Dendritic cell treated with granulocyte-macrophage colony-stimulating factor and Interleukin-4, amounts not matched to agents 40 ng/mL and 50 ng/mL, for 4 days (primary cell): ENCODE results near the gene FOXR1.
A peak's percentile ranks its signal among the peaks of the same experiment; 100 is the strongest.

Experiments
- H3K27ac Mint-ChIP-seq: one replicate; pipeline ENCODE4 v1.8.0; 2022; ENCODE audit warnings: mild to moderate bottlenecking, mixed read lengths
- H3K27me3 Mint-ChIP-seq: one replicate; pipeline ENCODE4 v1.8.0; 2022; ENCODE audit warnings: mild to moderate bottlenecking, mixed read lengths
- H3K36me3 Mint-ChIP-seq: one replicate; pipeline ENCODE4 v1.8.0; 2022; ENCODE audit warnings: low read depth, mixed read lengths
- H3K4me1 Mint-ChIP-seq: one replicate; pipeline ENCODE4 v1.8.0; 2022; ENCODE audit warnings: low read depth, mixed read lengths
- H3K4me3 Mint-ChIP-seq: one replicate; pipeline ENCODE4 v1.8.0; 2022; ENCODE audit warnings: mild to moderate bottlenecking, moderate library complexity, mixed read lengths
- H3K9me3 Mint-ChIP-seq: one replicate; pipeline ENCODE4 v1.8.0; 2022; ENCODE audit warnings: mixed read lengths
- intact Hi-C: fragments of 100-400 bp; cut with micrococcal nuclease; formaldehyde crosslinking; loops from one replicate; pipeline ENCODE4 v1.15.0; 2022

FOXR1 gene

GRCh38 chr11:118971646-118972045 lies at the start of gene FOXR1:
FOXR1 (plus strand) TSS chr11:118971761; CDS start chr11:118971932, 171 bp downstream.
- no peaks in the 10 kb centered on the region for H3K36me3 Mint-ChIP-seq
- intact Hi-C loops, result no loop called here
- no peaks in the 10 kb centered on the region for H3K4me1 Mint-ChIP-seq
- H3K9me3 Mint-ChIP-seq, result no peaks in the 10 kb centered on the region
- H3K27me3 Mint-ChIP-seq, result peaks cover 31% of the 10 kb centered on the region
- no peak within 1 kb of the TSS for H3K27ac Mint-ChIP-seq
- H3K4me3 Mint-ChIP-seq, result no peak within 1 kb of the TSS

GRCh38 chr11:118921929-118922744 lies 49.4 kb upstream of the FOXR1 start:
- intact Hi-C loops, result no loop called here
- Mint-ChIP-seq H3K4me1 (peaks cover 94% of the 10 kb centered on the region), H3K9me3 (no peaks in the 10 kb centered on the region), H3K27me3 (peaks cover 33% of the 10 kb centered on the region), H3K4me3 (no peak overlapping the region), H3K27ac (no peak overlapping the region), H3K36me3 (peaks cover 9% of the 10 kb centered on the region)

GRCh38 chr11:118922745-118923627 lies 48.6 kb upstream of the FOXR1 start:
- Mint-ChIP-seq H3K9me3 (no peaks in the 10 kb centered on the region), H3K36me3 (peaks cover 9% of the 10 kb centered on the region), H3K4me1 (peaks cover 94% of the 10 kb centered on the region), H3K27me3 (peaks cover 33% of the 10 kb centered on the region), H3K27ac (peak overlapping the region; percentile 55), H3K4me3 (no peak overlapping the region)
- intact Hi-C loops, result no loop called here

GRCh38 chr11:118923721-118924587 lies 47.6 kb upstream of the FOXR1 start:
- intact Hi-C loops, result no loop called here
- peak overlapping the region; percentile 55 for H3K27ac Mint-ChIP-seq
- peaks cover 29% of the 10 kb centered on the region for H3K27me3 Mint-ChIP-seq
- H3K36me3 Mint-ChIP-seq, result peaks cover 9% of the 10 kb centered on the region
- peaks cover 94% of the 10 kb centered on the region for H3K4me1 Mint-ChIP-seq
- peak overlapping the region; percentile 87 for H3K4me3 Mint-ChIP-seq
- no peaks in the 10 kb centered on the region for H3K9me3 Mint-ChIP-seq

- H3K27ac Mint-ChIP-seq, result peak overlapping the region; percentile 55
- H3K36me3 Mint-ChIP-seq, result peaks cover 9% of the 10 kb centered on the region
- intact Hi-C loops, result loop anchor here (5.0 kb wide), 1 partner anchor 133 kb away; the partner anchor contains the start of gene DDX6
- H3K4me1 Mint-ChIP-seq, result peaks cover 93% of the 10 kb centered on the region
- H3K27me3 Mint-ChIP-seq, result peaks cover 22% of the 10 kb centered on the region
- H3K9me3 Mint-ChIP-seq, result no peaks in the 10 kb centered on the region
- peak overlapping the region; percentile 87 for H3K4me3 Mint-ChIP-seq
These were observed 46.7 kb upstream of the FOXR1 start for GRCh38 chr11:118924591-118925585.

- Mint-ChIP-seq H3K27me3 (peaks cover 17% of the 10 kb centered on the region), H3K4me1 (peaks cover 84% of the 10 kb centered on the region), H3K9me3 (no peaks in the 10 kb centered on the region), H3K4me3 (peak overlapping the region; percentile 80), H3K27ac (peak overlapping the region; percentile 66), H3K36me3 (peaks cover 9% of the 10 kb centered on the region)
- intact Hi-C loops, result loop anchor here (5.0 kb wide), 1 partner anchor 135 kb away; the partner anchor contains the start of gene DDX6
These were observed 43.9 kb upstream of the FOXR1 start for GRCh38 chr11:118927554-118928100.

GRCh38 chr11:118928101-118928869 lies 43.3 kb upstream of the FOXR1 start:
- H3K27me3 Mint-ChIP-seq, result peaks cover 14% of the 10 kb centered on the region
- H3K27ac Mint-ChIP-seq, result peak overlapping the region; percentile 66
- H3K4me1 Mint-ChIP-seq, result peaks cover 77% of the 10 kb centered on the region
- no peaks in the 10 kb centered on the region for H3K9me3 Mint-ChIP-seq
- peaks cover 9% of the 10 kb centered on the region for H3K36me3 Mint-ChIP-seq
- intact Hi-C loops, result loop anchor here (5.0 kb wide), 1 partner anchor 136 kb away; the partner anchor contains the start of gene DDX6
- peak overlapping the region; percentile 80 for H3K4me3 Mint-ChIP-seq

- Mint-ChIP-seq H3K27me3 (peaks cover 14% of the 10 kb centered on the region), H3K4me3 (peak overlapping the region; percentile 80), H3K36me3 (peaks cover 9% of the 10 kb centered on the region), H3K4me1 (peaks cover 70% of the 10 kb centered on the region), H3K9me3 (no peaks in the 10 kb centered on the region), H3K27ac (peak overlapping the region; percentile 66)
- intact Hi-C loops, result loop anchor here (5.0 kb wide), 1 partner anchor 137 kb away; the partner anchor contains the start of gene DDX6
These were observed 42.6 kb upstream of the FOXR1 start for GRCh38 chr11:118928870-118929500.

- Mint-ChIP-seq H3K27ac (peak overlapping the region; percentile 66), H3K36me3 (peaks cover 6% of the 10 kb centered on the region), H3K9me3 (no peaks in the 10 kb centered on the region), H3K27me3 (peaks cover 14% of the 10 kb centered on the region), H3K4me3 (peak overlapping the region; percentile 80), H3K4me1 (peaks cover 64% of the 10 kb centered on the region)
- intact Hi-C loops, result loop anchor here (1.0 to 5.0 kb wide), 2 partner anchors 22 to 137 kb away; partner anchors contain the start of gene DDX6
These were observed 42.0 kb upstream of the FOXR1 start for GRCh38 chr11:118929501-118930093.

GRCh38 chr11:118930094-118930712 lies 41.4 kb upstream of the FOXR1 start:
- intact Hi-C loops, result loop anchor here (1.0 kb wide), 1 partner anchor 23 kb away; no protein-coding TSS in a partner anchor
- Mint-ChIP-seq H3K27me3 (peaks cover 14% of the 10 kb centered on the region), H3K9me3 (no peaks in the 10 kb centered on the region), H3K27ac (peak overlapping the region; percentile 66), H3K4me3 (peak overlapping the region; percentile 80), H3K36me3 (no peaks in the 10 kb centered on the region), H3K4me1 (peaks cover 58% of the 10 kb centered on the region)
